ENCODE data around the gene PRKN.

PRKN gene

GRCh38 chr6:162157167-162157870 is 570.2 kb downstream of the PRKN start:
- Histone ChIP-seq H3K27me3 (replicated peaks; ENCODE audit: control insufficient read depth, insufficient read depth, low read length, poor library complexity, severe bottlenecking) (no peaks in the 10 kb centered on the region), H3K27ac (ENCODE audit: insufficient read depth, low read length, poor library complexity, severe bottlenecking) (no peak overlapping the region), H3K4me1 (ENCODE audit: control insufficient read depth, insufficient read depth, low read length, poor library complexity, severe bottlenecking) (no peaks in the 10 kb centered on the region), H3K4me3 (ENCODE audit: insufficient read depth, low read depth, low read length, poor library complexity, severe bottlenecking) (no peak overlapping the region), H3K9me3 (ENCODE audit: control insufficient read depth, low read length) (no peaks in the 10 kb centered on the region), H3K36me3 (ENCODE audit: control insufficient read depth, insufficient read depth, low read length) (no peaks in the 10 kb centered on the region)
- no peak for DNase-seq

DNA sequence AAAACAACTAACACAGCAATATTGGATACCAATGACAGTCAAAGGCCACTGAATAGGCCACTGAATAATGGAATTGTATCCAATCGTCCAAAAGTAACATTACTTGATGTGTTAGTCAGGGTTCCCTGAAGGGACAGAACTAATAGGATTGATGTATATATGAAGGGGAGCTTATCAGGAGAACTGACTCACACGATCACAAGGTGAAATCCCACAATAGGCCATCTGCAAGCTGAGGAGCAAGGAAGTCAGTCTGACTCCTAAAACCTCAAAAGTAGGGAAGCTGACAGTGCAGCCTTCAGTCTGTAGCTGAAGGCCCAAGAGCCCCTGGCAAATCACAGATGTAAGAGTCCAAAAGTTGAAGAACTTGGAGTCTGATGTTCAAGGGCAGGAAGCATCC is 571.4 kb downstream of the PRKN start:
- H3K9me3 ChIP-seq (ENCODE audit: control insufficient read depth, low read length) = no peaks in the 10 kb centered on the region
- no peaks in the 10 kb centered on the region for H3K36me3 ChIP-seq (ENCODE audit: control insufficient read depth, insufficient read depth, low read length)
- no peaks in the 10 kb centered on the region for H3K27me3 ChIP-seq (replicated peaks; ENCODE audit: control insufficient read depth, insufficient read depth, low read length, poor library complexity, severe bottlenecking)
- H3K4me1 ChIP-seq (ENCODE audit: control insufficient read depth, insufficient read depth, low read length, poor library complexity, severe bottlenecking) = no peaks in the 10 kb centered on the region
- no peak for DNase-seq
- H3K4me3 ChIP-seq (ENCODE audit: insufficient read depth, low read depth, low read length, poor library complexity, severe bottlenecking) = no peak overlapping the region
- H3K27ac ChIP-seq (ENCODE audit: insufficient read depth, low read length, poor library complexity, severe bottlenecking) = no peak overlapping the region

- Histone ChIP-seq H3K27ac (ENCODE audit: insufficient read depth, low read length, poor library complexity, severe bottlenecking) (no peak overlapping the region), H3K4me3 (ENCODE audit: insufficient read depth, low read depth, low read length, poor library complexity, severe bottlenecking) (no peak overlapping the region), H3K4me1 (ENCODE audit: control insufficient read depth, insufficient read depth, low read length, poor library complexity, severe bottlenecking) (no peaks in the 10 kb centered on the region), H3K9me3 (ENCODE audit: control insufficient read depth, low read length) (no peaks in the 10 kb centered on the region), H3K27me3 (replicated peaks; ENCODE audit: control insufficient read depth, insufficient read depth, low read length, poor library complexity, severe bottlenecking) (no peaks in the 10 kb centered on the region), H3K36me3 (ENCODE audit: control insufficient read depth, insufficient read depth, low read length) (no peaks in the 10 kb centered on the region)
- no peak for DNase-seq
These were observed 572.6 kb downstream of the PRKN start for GRCh38 chr6:162154930-162155329.

DNA sequence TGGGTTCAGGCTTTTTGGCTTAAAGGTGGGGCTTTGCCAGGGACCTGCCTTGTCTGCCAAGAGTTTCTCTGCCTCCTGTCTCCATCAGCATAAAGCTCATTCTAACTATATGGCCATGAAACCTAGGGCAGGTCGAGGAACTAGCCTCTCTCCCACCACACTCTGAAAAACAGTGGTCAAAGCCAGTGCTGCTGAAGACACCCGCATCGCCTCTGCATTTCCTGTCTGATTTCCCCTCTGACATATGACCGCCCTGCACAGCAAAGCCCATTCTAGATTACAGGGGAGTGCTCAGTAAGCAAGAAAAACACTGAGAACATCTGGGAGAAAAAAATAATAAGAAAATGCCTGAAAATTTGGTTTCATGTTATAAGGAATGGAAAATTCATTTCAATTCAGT is 573.6 kb downstream of the PRKN start:
- DNase-seq = no peak
- no peaks in the 10 kb centered on the region for H3K27me3 ChIP-seq (replicated peaks; ENCODE audit: control insufficient read depth, insufficient read depth, low read length, poor library complexity, severe bottlenecking)
- no peak overlapping the region for H3K4me3 ChIP-seq (ENCODE audit: insufficient read depth, low read depth, low read length, poor library complexity, severe bottlenecking)
- H3K4me1 ChIP-seq (ENCODE audit: control insufficient read depth, insufficient read depth, low read length, poor library complexity, severe bottlenecking) = no peaks in the 10 kb centered on the region
- no peak overlapping the region for H3K27ac ChIP-seq (ENCODE audit: insufficient read depth, low read length, poor library complexity, severe bottlenecking)
- H3K36me3 ChIP-seq (ENCODE audit: control insufficient read depth, insufficient read depth, low read length) = no peaks in the 10 kb centered on the region
- no peaks in the 10 kb centered on the region for H3K9me3 ChIP-seq (ENCODE audit: control insufficient read depth, low read length)

GRCh38 chr6:162153120-162153519 is 574.4 kb downstream of the PRKN start:
- Histone ChIP-seq H3K4me1 (ENCODE audit: control insufficient read depth, insufficient read depth, low read length, poor library complexity, severe bottlenecking) (no peaks in the 10 kb centered on the region), H3K27ac (ENCODE audit: insufficient read depth, low read length, poor library complexity, severe bottlenecking) (no peak overlapping the region), H3K36me3 (ENCODE audit: control insufficient read depth, insufficient read depth, low read length) (no peaks in the 10 kb centered on the region), H3K4me3 (ENCODE audit: insufficient read depth, low read depth, low read length, poor library complexity, severe bottlenecking) (no peak overlapping the region), H3K27me3 (replicated peaks; ENCODE audit: control insufficient read depth, insufficient read depth, low read length, poor library complexity, severe bottlenecking) (no peaks in the 10 kb centered on the region), H3K9me3 (ENCODE audit: control insufficient read depth, low read length) (no peaks in the 10 kb centered on the region)
- DNase-seq = no peak

- Histone ChIP-seq H3K9me3 (ENCODE audit: control insufficient read depth, low read length) (no peaks in the 10 kb centered on the region), H3K4me1 (ENCODE audit: control insufficient read depth, insufficient read depth, low read length, poor library complexity, severe bottlenecking) (no peaks in the 10 kb centered on the region), H3K27me3 (replicated peaks; ENCODE audit: control insufficient read depth, insufficient read depth, low read length, poor library complexity, severe bottlenecking) (no peaks in the 10 kb centered on the region), H3K4me3 (ENCODE audit: insufficient read depth, low read depth, low read length, poor library complexity, severe bottlenecking) (no peak overlapping the region), H3K36me3 (ENCODE audit: control insufficient read depth, insufficient read depth, low read length) (no peaks in the 10 kb centered on the region), H3K27ac (ENCODE audit: insufficient read depth, low read length, poor library complexity, severe bottlenecking) (no peak overlapping the region)
- DNase-seq = no peak
These were observed 576.4 kb downstream of the PRKN start for GRCh38 chr6:162151021-162151665.

GRCh38 chr6:162150295-162150694 is 577.3 kb downstream of the PRKN start:
- Histone ChIP-seq H3K4me1 (ENCODE audit: control insufficient read depth, insufficient read depth, low read length, poor library complexity, severe bottlenecking) (no peaks in the 10 kb centered on the region), H3K9me3 (ENCODE audit: control insufficient read depth, low read length) (no peaks in the 10 kb centered on the region), H3K27ac (ENCODE audit: insufficient read depth, low read length, poor library complexity, severe bottlenecking) (no peak overlapping the region), H3K27me3 (replicated peaks; ENCODE audit: control insufficient read depth, insufficient read depth, low read length, poor library complexity, severe bottlenecking) (no peaks in the 10 kb centered on the region), H3K4me3 (ENCODE audit: insufficient read depth, low read depth, low read length, poor library complexity, severe bottlenecking) (no peak overlapping the region), H3K36me3 (ENCODE audit: control insufficient read depth, insufficient read depth, low read length) (no peaks in the 10 kb centered on the region)
- no peak for DNase-seq

- DNase-seq = no peak
- no peak overlapping the region for H3K27ac ChIP-seq (ENCODE audit: insufficient read depth, low read length, poor library complexity, severe bottlenecking)
- no peaks in the 10 kb centered on the region for H3K9me3 ChIP-seq (ENCODE audit: control insufficient read depth, low read length)
- H3K4me3 ChIP-seq (ENCODE audit: insufficient read depth, low read depth, low read length, poor library complexity, severe bottlenecking) = no peak overlapping the region
- H3K4me1 ChIP-seq (ENCODE audit: control insufficient read depth, insufficient read depth, low read length, poor library complexity, severe bottlenecking) = no peaks in the 10 kb centered on the region
- no peaks in the 10 kb centered on the region for H3K36me3 ChIP-seq (ENCODE audit: control insufficient read depth, insufficient read depth, low read length)
- H3K27me3 ChIP-seq (replicated peaks; ENCODE audit: control insufficient read depth, insufficient read depth, low read length, poor library complexity, severe bottlenecking) = no peaks in the 10 kb centered on the region
These were observed 577.8 kb downstream of the PRKN start for GRCh38 chr6:162149786-162150185.

- H3K36me3 ChIP-seq (ENCODE audit: control insufficient read depth, insufficient read depth, low read length) = no peaks in the 10 kb centered on the region
- DNase-seq = no peak
- H3K4me1 ChIP-seq (ENCODE audit: control insufficient read depth, insufficient read depth, low read length, poor library complexity, severe bottlenecking) = no peaks in the 10 kb centered on the region
- no peak overlapping the region for H3K4me3 ChIP-seq (ENCODE audit: insufficient read depth, low read depth, low read length, poor library complexity, severe bottlenecking)
- no peaks in the 10 kb centered on the region for H3K27me3 ChIP-seq (replicated peaks; ENCODE audit: control insufficient read depth, insufficient read depth, low read length, poor library complexity, severe bottlenecking)
- H3K9me3 ChIP-seq (ENCODE audit: control insufficient read depth, low read length) = no peaks in the 10 kb centered on the region
- H3K27ac ChIP-seq (ENCODE audit: insufficient read depth, low read length, poor library complexity, severe bottlenecking) = no peak overlapping the region
These were observed 579.8 kb downstream of the PRKN start for GRCh38 chr6:162147805-162148204.

GRCh38 chr6:162147281-162147680 is 580.3 kb downstream of the PRKN start:
- no peak overlapping the region for H3K4me3 ChIP-seq (ENCODE audit: insufficient read depth, low read depth, low read length, poor library complexity, severe bottlenecking)
- H3K27ac ChIP-seq (ENCODE audit: insufficient read depth, low read length, poor library complexity, severe bottlenecking) = no peak overlapping the region
- no peaks in the 10 kb centered on the region for H3K9me3 ChIP-seq (ENCODE audit: control insufficient read depth, low read length)
- DNase-seq = no peak
- no peaks in the 10 kb centered on the region for H3K4me1 ChIP-seq (ENCODE audit: control insufficient read depth, insufficient read depth, low read length, poor library complexity, severe bottlenecking)
- H3K36me3 ChIP-seq (ENCODE audit: control insufficient read depth, insufficient read depth, low read length) = no peaks in the 10 kb centered on the region
- no peaks in the 10 kb centered on the region for H3K27me3 ChIP-seq (replicated peaks; ENCODE audit: control insufficient read depth, insufficient read depth, low read length, poor library complexity, severe bottlenecking)

Measured in effector memory CD4-positive, alpha-beta T cell (primary cell).